Measurements from ENCODE around the gene TMEM121. TPM values are rescaled to one million over a fixed set of nuclear protein-coding genes. Genes with fewer than 3 reads are reported as not detected.
A peak's percentile ranks its signal among the peaks of the same experiment; 100 is the strongest.

Gene TMEM121
- total RNA-seq, 2 experiments from 2014 or later: 0.21 to 0.25 TPM

DNA sequence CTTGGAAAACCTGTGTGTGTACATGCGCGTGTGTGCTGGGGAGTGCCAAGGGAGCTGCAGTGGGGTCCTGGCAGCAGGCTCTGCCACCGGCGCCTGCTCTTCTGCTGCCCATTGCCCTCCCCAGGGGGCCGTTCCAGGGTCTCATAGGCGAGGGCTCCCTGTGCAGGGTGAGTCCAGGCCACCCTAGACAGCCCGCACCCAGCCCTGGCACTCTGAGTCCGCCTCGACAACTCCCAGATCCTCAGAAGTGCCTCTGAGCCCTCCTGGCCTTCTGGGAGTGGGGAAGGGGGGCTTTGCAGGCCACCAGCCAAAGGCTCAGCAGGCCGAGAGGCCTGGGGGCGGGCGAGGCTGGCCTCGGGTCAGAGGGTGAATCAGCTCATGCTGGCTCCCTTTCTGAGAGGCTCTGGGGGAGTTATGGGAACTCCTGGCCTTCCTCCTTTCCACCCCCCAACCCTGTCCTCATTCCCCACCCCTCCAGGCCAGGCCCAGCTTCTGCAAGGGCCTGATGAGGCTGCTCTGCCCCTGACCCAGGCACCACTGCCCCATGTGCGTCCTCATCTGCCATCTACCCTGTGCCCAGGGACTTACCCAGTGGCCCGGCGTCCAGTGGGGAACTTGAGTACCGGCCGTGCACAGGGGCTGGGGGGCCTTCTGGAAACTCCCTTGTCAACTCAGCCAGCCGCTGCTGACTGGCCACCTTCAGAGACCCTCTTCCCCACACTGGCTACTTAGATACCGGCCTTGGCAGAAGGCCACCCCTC, 37.4 kb upstream of the TMEM121 start:
- H2AFZ ChIP-seq (ENCODE audit: low read length): no peak overlapping the region
- no peak for DNase-seq (ENCODE audit: low spot score)
- peak overlapping the region; percentile 72 for H3K27ac ChIP-seq (ENCODE audit: low read depth, low read length, poor library complexity, severe bottlenecking)
- peak overlapping the region; percentile 87 for H3K4me2 ChIP-seq (ENCODE audit: low read length)
- no peaks in the 10 kb centered on the region for H3K9me2 ChIP-seq (ENCODE audit: insufficient read depth, low read length)
- H3K9me3 ChIP-seq (ENCODE audit: low read length): no peaks in the 10 kb centered on the region
- H3K79me2 ChIP-seq (ENCODE audit: insufficient read depth, low read depth, low read length): 0 out of 2 replicates have a peak, but pooled peaks cover 6% of the 10 kb centered on the region
- peaks cover 4% of the 10 kb centered on the region; the same call in 1 of the 2 replicates for H4K20me1 ChIP-seq (ENCODE audit: insufficient read depth, low read length)
- TF ChIP-seq EZH2phosphoT487 (IDR thresholded peaks at IDR 0.05; ENCODE audit: borderline replicate concordance, low read depth, low read length): no peak
- TF ChIP-seq, protein P1, sequence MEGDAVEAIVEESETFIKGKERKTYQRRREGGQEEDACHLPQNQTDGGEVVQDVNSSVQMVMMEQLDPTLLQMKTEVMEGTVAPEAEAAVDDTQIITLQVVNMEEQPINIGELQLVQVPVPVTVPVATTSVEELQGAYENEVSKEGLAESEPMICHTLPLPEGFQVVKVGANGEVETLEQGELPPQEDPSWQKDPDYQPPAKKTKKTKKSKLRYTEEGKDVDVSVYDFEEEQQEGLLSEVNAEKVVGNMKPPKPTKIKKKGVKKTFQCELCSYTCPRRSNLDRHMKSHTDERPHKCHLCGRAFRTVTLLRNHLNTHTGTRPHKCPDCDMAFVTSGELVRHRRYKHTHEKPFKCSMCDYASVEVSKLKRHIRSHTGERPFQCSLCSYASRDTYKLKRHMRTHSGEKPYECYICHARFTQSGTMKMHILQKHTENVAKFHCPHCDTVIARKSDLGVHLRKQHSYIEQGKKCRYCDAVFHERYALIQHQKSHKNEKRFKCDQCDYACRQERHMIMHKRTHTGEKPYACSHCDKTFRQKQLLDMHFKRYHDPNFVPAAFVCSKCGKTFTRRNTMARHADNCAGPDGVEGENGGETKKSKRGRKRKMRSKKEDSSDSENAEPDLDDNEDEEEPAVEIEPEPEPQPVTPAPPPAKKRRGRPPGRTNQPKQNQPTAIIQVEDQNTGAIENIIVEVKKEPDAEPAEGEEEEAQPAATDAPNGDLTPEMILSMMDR (conservative IDR thresholded peaks at IDR 0.05; ENCODE audit: low read length): no peak
- ChIA-PET POLR2A (interaction anchor here (0.6 kb wide), 1 partner anchor 115 kb away, joined by 5 read pairs; no protein-coding TSS in a partner anchor), CTCF (ENCODE audit: unreplicated experiment) (interaction anchor here (0.6 kb wide), 1 partner anchor 40 kb away, joined by 3 read pairs; no protein-coding TSS in a partner anchor)
- H3K4me1 ChIP-seq (ENCODE audit: insufficient read depth, low read length, poor library complexity, severe bottlenecking): peaks cover 37% of the 10 kb centered on the region
- intact Hi-C loops (cut with micrococcal nuclease; ENCODE audit: unreplicated experiment): no loop called here
- peak overlapping the region; percentile 87 for H3K4me3 ChIP-seq (ENCODE audit: low read depth, low read length, poor library complexity, severe bottlenecking)
- peaks cover 9% of the 10 kb centered on the region; the same call in 1 of the 2 replicates for H3K36me3 ChIP-seq (ENCODE audit: insufficient read depth, low read length)
- TSS peak; percentile 51 for BruUV-seq (replicated peaks)

- 0 out of 2 replicates have a peak, but pooled peaks cover 6% of the 10 kb centered on the region for H3K79me2 ChIP-seq (ENCODE audit: insufficient read depth, low read depth, low read length)
- ChIA-PET POLR2A (interaction anchor here (0.6 kb wide), 1 partner anchor 116 kb away, joined by 5 read pairs; no protein-coding TSS in a partner anchor), CTCF (ENCODE audit: unreplicated experiment) (interaction anchor here (1.0 kb wide), 1 partner anchor 9 kb away, joined by 5 read pairs; no protein-coding TSS in a partner anchor)
- intact Hi-C loops (cut with micrococcal nuclease; ENCODE audit: unreplicated experiment): loop anchor here (1.0 to 2.0 kb wide), 2 partner anchors 43 to 118 kb away; no protein-coding TSS in a partner anchor
- no TSS peak for BruUV-seq (replicated peaks)
- peaks cover 37% of the 10 kb centered on the region for H3K4me1 ChIP-seq (ENCODE audit: insufficient read depth, low read length, poor library complexity, severe bottlenecking)
- H3K9me2 ChIP-seq (ENCODE audit: insufficient read depth, low read length): no peaks in the 10 kb centered on the region
- H3K9me3 ChIP-seq (ENCODE audit: low read length): no peaks in the 10 kb centered on the region
- TF ChIP-seq, protein P1 (conservative IDR thresholded peaks at IDR 0.05; ENCODE audit: low read length): peak; percentile 79
- no peak for TF ChIP-seq EZH2phosphoT487 (IDR thresholded peaks at IDR 0.05; ENCODE audit: borderline replicate concordance, low read depth, low read length)
- peaks cover 11% of the 10 kb centered on the region; the same call in 1 of the 2 replicates for H3K36me3 ChIP-seq (ENCODE audit: insufficient read depth, low read length)
- peak overlapping the region; percentile 68 for H2AFZ ChIP-seq (ENCODE audit: low read length)
- peak; percentile 88 for DNase-seq (ENCODE audit: low spot score)
- H3K4me3 ChIP-seq (ENCODE audit: low read depth, low read length, poor library complexity, severe bottlenecking): peak overlapping the region; percentile 87
- peak overlapping the region; percentile 72 for H3K27ac ChIP-seq (ENCODE audit: low read depth, low read length, poor library complexity, severe bottlenecking)
- H4K20me1 ChIP-seq (ENCODE audit: insufficient read depth, low read length): peaks cover 4% of the 10 kb centered on the region; the same call in 1 of the 2 replicates
- peak overlapping the region; percentile 87 for H3K4me2 ChIP-seq (ENCODE audit: low read length)
Measured at GRCh38 chr14:105489542-105490266, 36.7 kb upstream of the TMEM121 start.
